Posterior vena cava (tissue), 2 donors: ENCODE data around the gene RHOV. TPM values are rescaled to one million over a fixed set of nuclear protein-coding genes. Genes with fewer than 3 reads are reported as not detected.

Experiments
- DNase-seq: peaks from one replicate; pipeline ENCODE4 v3.0.0-alpha.2; 2020; ENCODE audit warnings: low spot score
- intact Hi-C, 2 donors: fragments of 100-400 bp; cut with DNase I; formaldehyde crosslinking; loops; one replicate each; pipeline versions ENCODE4 v1.14.1 to v1.14.2; 2022 to 2023
- long read RNA-seq, 2 donors: library from polyadenylated mRNA; unstranded; transcript quantifications; one replicate each; pipeline ENCODE4 v2.0.0, GENCODE V29; 2020 to 2021
- total RNA-seq, 2 donors: library from RNA; stranded (reverse); fragmentation: NEBNext Ultra II Directional; extraction: Animal tissue kit (Norgen Biotek cat#: 25700); gene quantifications; one replicate each; pipeline ENCODE4 v1.2.1, GENCODE V29; 2021
- donor health status: DM: yes; HTN: yes; CAD: no.
- donor health status: DM: yes; HTN: yes; CAD: no.

RHOV gene
- not detected for total RNA-seq
- long read RNA-seq, donor 1 = 0 reads
- long read RNA-seq, donor 2 = 0 reads

GRCh38 chr15:40873694-40874561, at the start of gene RHOV:
Gene RHOV, minus strand, starts transcription at chr15:40874234. Its CDS starts 95 bp downstream, at chr15:40874139.
- intact Hi-C loops = loop anchor here in 1 of 2 donors (2.0 kb wide), 1 partner anchor 17 kb away; no protein-coding TSS in a partner anchor
- no peak for DNase-seq

GRCh38 chr15:40923551-40923950, 49.5 kb upstream of the RHOV start:
- intact Hi-C loops = no loop called here
- DNase-seq = no peak

DNA sequence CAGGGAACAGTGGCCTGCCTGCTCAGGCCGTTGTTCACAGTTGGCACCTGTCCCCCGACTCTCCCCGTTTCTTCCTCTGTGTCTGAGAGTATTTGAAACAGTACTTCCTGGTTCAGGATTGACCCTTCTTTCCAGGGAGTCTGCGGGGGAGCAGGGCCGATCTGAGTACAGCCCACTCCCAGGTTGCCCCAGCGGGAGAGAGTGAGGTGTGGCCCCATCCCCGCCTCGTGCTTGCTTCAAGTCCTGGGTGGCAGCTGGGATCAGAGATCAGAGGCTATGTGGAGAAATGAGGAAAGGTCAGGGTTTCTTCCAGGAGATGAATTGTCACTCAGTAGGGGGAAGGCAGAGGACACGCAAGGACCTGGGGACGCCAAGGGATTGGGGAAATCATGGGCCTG, 48.6 kb upstream of the RHOV start:
- DNase-seq = no peak
- intact Hi-C loops = no loop called here

DNA sequence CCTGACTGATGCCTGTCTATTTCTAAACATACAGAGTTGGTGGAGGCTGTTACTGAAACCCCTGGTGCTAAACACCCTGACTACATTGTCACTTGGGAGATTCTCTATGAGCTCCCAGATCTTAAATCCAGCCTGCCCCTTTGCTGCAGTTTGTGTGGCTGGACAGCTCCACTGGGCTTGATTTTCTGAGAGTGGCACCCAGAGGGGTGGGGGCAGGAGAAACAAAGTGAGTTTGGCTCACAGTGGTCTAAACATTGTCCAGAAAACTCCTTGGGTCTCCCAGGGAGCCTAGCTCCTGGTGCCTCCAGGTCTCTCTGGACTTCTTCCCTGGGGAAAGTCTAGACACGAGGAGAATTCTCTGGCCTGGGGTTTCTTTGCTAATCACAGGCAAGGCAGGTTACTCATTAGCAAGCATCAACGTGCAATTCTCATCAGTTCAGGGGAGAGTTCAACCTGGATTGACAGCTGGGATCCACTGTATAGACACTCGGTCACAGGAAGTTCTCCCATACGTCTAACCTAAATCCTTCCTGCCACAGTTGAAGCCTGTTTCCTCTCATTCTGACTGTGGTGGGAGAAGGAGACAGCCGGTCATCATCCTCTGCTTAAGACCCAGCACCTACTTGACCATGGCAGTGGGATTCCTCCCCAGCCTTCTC, 48.0 kb upstream of the RHOV start:
- intact Hi-C loops = no loop called here
- DNase-seq = no peak

GRCh38 chr15:40918799-40919392, 44.9 kb upstream of the RHOV start:
- intact Hi-C loops = no loop called here

GRCh38 chr15:40918146-40918798, 44.2 kb upstream of the RHOV start:
- intact Hi-C loops = no loop called here
- DNase-seq = no peak

More at GRCh38 chr15:40918799-40919392, 44.9 kb upstream of the RHOV start:
- no peak for DNase-seq

GRCh38 chr15:40917585-40917984, 43.6 kb upstream of the RHOV start:
- DNase-seq = no peak
- intact Hi-C loops = no loop called here

DNA sequence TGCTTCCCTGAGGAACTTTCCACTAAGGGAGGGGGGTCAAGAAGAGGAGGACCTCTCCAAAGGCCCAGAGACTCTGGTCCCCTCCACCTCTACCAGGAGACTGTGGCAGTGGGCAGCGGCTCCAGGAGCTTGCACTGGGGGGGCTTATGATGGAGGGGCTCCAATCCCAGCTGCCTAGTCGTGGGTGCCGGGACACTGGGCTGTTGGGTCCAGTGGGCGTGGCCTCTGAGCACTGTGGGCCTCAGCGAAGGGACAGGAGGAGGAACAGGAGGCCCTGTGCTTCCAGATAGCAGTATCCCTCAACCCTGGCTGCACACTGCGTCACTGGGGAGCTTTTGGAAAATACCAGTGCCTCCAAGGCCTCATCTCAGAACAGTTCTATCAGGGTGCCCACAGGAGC, 41.6 kb upstream of the RHOV start:
- DNase-seq = no peak
- intact Hi-C loops = no loop called here

DNA sequence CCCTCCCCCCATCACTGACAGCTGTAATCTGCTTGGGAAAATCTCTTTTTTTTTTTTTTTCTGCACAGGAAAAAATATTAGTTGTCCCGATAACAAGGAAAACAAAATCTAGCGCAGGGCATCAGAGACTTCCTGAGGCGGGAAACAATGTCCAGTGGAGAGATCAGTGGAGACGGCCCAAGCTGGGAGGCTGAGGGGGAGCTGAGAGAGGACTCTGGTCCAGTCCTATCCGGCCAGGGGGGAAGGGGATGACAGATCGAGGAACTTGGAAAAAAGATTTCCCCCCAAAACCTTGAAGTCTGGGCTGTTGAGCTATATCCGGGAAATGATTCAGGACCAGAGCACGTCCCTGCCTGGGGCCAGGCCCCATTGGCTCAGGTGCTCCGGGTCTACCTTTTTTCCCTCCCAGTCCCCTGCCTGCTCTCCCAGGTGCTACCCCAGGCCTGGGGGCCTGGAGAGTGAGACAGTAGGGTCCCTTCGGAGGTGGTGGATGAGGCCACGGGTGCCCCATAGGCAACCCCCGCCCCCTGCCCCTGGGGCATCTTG, 41.2 kb upstream of the RHOV start:
- intact Hi-C loops = no loop called here

DNA sequence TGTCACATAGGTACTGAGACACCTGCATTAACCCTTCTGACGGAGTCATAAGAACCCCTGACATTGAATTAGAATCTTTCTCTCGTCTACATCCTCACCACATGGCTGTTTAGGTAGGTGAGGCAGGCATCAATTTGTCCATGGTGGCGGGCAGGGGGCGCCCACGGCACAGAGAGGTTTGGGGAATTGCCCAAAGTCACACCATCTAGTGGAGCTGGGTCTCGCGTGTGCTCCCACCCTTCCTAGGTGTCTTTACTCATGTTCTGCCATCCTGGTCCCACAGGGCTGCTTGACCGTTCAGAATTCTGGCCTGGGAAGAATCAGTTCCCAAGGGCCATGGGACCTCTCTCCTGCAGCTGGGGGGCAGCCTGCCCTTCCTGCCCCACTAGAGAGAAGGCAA, 40.5 kb upstream of the RHOV start:
- no peak for DNase-seq
- intact Hi-C loops = no loop called here

More for the DNA sequence above, 41.2 kb upstream of the RHOV start:
- no peak for DNase-seq

- no peak for DNase-seq
- intact Hi-C loops = no loop called here
Observed at GRCh38 chr15:40914013-40914412, 40.0 kb upstream of the RHOV start.

DNA sequence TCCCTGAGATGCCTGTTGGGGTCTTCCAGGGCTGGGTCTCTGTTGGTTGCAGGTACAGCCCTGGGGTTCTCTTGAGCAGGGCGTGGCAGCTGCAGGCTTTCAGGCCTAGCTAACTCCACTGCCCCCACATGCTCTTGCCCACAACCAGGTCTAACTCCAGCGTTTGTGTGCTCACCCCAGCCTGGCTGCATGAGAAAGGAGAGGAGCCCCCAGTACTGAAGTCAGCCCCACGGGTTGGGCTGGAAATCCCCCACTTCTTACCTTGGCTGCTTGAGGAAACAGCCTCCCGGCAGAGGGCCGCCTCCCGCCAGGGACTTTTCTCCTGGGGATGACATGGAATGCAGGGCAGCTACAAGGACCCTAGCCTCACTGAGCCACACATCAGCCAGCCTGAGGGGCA, 38.4 kb upstream of the RHOV start:
- intact Hi-C loops = loop anchor here in 1 of 2 donors (2.0 kb wide), 1 partner anchor 24 kb away; no protein-coding TSS in a partner anchor
- DNase-seq = no peak

- intact Hi-C loops = loop anchor here in 1 of 2 donors (2.0 kb wide), 1 partner anchor 25 kb away; no protein-coding TSS in a partner anchor
Observed at GRCh38 chr15:40911693-40912092, 37.7 kb upstream of the RHOV start.

DNA sequence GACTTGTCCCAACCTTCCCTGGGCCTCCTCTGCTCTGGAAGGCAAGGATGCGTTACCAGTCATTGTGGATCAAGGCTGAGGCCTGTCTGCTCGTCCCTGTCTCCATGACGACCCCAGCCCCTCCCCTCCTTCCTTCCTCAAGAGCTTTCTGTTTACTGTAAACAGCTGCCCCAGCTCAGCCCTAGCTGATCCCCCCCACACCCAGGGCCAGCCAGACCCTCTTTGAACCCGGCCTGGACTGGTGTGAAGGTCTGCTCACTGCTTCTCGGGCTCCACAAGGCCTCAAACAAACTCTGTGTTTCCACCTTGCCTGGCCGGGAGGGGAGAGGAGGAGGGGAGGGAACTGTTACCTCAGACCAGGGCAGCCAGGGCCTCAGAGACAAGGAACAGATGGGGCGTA, 37.1 kb upstream of the RHOV start:
- intact Hi-C loops = no loop called here
- no peak for DNase-seq

More at GRCh38 chr15:40911693-40912092, 37.7 kb upstream of the RHOV start:
- no peak for DNase-seq

DNA sequence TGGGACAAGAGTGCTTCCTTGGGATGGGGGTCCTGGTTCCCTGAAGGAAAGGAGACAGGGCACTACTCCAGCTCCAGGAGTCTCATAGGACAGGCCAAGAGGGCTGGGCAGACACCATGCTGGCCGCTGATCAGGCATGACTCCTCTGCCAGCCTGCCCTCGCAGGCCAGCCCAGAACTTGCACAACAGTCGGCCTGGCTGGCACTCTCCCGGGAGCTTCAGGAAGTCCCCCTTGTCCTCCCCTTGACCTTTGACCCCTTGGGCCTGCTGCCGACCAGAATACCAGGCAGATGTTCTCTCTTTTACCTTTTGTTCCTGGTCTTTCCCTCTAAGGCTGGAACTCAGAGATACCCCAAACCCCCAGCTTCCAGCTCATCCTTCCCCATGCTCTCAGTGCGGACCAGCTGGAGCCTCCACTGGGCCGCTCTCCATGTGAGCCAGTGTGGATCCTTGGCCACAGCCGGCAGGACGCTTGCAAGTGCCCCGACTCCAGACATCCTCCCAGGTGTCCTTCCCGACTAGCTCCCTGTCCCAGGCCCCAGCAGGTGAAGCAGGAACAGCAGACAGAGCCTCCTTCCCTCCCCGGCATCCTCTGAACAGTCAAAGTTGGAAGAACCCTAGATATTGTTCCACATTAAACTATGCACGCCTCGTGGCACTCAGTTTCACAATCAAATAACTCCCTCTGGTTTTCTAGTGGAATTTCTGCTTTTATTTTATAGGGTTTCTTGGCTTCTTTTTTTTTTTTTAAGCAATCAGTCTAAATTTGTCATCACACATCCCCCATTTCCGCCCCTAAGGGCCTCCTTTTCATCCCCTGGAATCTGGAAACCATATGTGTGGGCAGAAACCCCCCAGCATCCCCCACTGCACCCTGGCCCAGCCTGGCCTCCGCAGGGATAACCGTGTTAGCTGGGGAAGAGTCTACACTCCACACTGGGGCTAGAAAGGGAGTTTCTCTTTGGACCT, 35.9 kb upstream of the RHOV start:
- intact Hi-C loops = loop anchor here (10.0 kb wide), 1 partner anchor 275 kb away; no protein-coding TSS in a partner anchor
- no peak for DNase-seq

GRCh38 chr15:40908095-40908494, 34.1 kb upstream of the RHOV start:
- intact Hi-C loops = loop anchor here (10.0 kb wide), 1 partner anchor 277 kb away; no protein-coding TSS in a partner anchor
- DNase-seq = no peak

GRCh38 chr15:40906991-40907802, 33.2 kb upstream of the RHOV start:
- intact Hi-C loops = loop anchor here (10.0 kb wide), 1 partner anchor 278 kb away; no protein-coding TSS in a partner anchor
- no peak for DNase-seq
